ENCODE data around the gene MDN1.

MDN1 gene

GRCh38 chr6:89596484-89596883 is 223.1 kb downstream of the MDN1 start:
- DNase-seq (ENCODE audit: low read depth), result no peak

GRCh38 chr6:89596056-89596455 is 223.5 kb downstream of the MDN1 start:
- DNase-seq (ENCODE audit: low read depth), result no peak

All from CMK (cell line).